ENCODE results near the gene CHRNB1.

Gene CHRNB1

DNA sequence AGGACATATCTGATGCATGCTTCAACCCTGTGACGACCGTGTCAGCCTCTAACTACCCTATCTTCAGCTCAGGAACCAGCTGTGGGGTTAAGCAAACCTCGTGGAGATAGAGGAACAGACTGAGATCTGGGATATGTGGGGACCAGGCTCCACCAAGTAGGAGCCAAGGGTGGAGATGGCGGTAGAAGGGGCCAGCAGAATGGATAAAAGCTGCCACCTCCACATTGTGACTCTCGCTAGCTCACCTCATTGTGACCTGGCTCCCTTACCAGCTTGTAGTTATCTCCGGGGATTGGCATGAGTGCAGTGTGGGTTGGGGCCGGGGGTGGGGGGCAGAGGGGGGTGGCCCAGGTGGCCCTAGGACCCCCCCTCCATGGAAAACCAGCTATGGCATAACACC is 19.5 kb upstream of the CHRNB1 start, which contains the start of gene SPEM2:
Gene SPEM2 (plus strand): TSS at position 301 of the 400 bp plus-strand sequence. CDS start 73 bp downstream, at position 374.
- DNase-seq (ENCODE audit: low spot score) = no peak
- H3K27me3 ChIP-seq (ENCODE audit: control insufficient read depth in 3 of 3, insufficient read depth in 3 of 3, low read depth in 1 of 3, low read length in 3 of 3) = no peaks in the 10 kb centered on the region
- peak within 1 kb of the TSS; percentile 56 for H3K14ac ChIP-seq (ENCODE audit: low read length)
- peak within 1 kb of the TSS; percentile 38 for H3K18ac ChIP-seq (ENCODE audit: low read length)
- no peak within 1 kb of the TSS for H3K4me2 ChIP-seq (ENCODE audit: insufficient read depth, low read length, poor library complexity, severe bottlenecking)
- peak within 1 kb of the TSS; percentile 55 for H3K23ac ChIP-seq (ENCODE audit: low read depth, low read length, poor library complexity)
- H3K27ac ChIP-seq (replicated peaks; ENCODE audit: low read length) = no peak within 1 kb of the TSS
- peak within 1 kb of the TSS; percentile 70 for H2AK5ac ChIP-seq (ENCODE audit: low read depth, low read length)
- H3K36me3 ChIP-seq (replicated peaks in 1 of 2; ENCODE audit: control insufficient read depth in 2 of 2, insufficient read depth in 2 of 2, low read length in 2 of 2) = no peaks in the 10 kb centered on the region
- H3K9ac ChIP-seq (ENCODE audit: low read depth, low read length, poor library complexity) = no peak within 1 kb of the TSS
- H3K4me1 ChIP-seq (ENCODE audit: control insufficient read depth in 2 of 2, insufficient read depth in 1 of 2, low read depth in 1 of 2, low read length in 2 of 2) = peaks cover 6 to 13% of the 10 kb centered on the region in 2 donors
- H3K4ac ChIP-seq (ENCODE audit: low read length) = no peak within 1 kb of the TSS
- H4K91ac ChIP-seq (ENCODE audit: low read depth, low read length, poor library complexity) = no peak within 1 kb of the TSS
- no peaks in the 10 kb centered on the region for H3K9me3 ChIP-seq (replicated peaks in 1 of 2; ENCODE audit: control insufficient read depth in 2 of 2, insufficient read depth in 1 of 2, low read depth in 1 of 2, low read length in 2 of 2)
- H3K79me1 ChIP-seq (ENCODE audit: low read depth, low read length) = peaks cover 3% of the 10 kb centered on the region
- peak within 1 kb of the TSS; percentile 39 for H2BK5ac ChIP-seq (ENCODE audit: low read length)
- no peak within 1 kb of the TSS for H2AFZ ChIP-seq (ENCODE audit: low read length)
- H2BK15ac ChIP-seq (ENCODE audit: low read length) = peak within 1 kb of the TSS; percentile 87
- H2BK12ac ChIP-seq (ENCODE audit: low read length) = no peak within 1 kb of the TSS
- peak within 1 kb of the TSS in 1 of 2 donors; percentile 35 for H3K4me3 ChIP-seq (ENCODE audit: low read length in 2 of 2)
- no peak within 1 kb of the TSS for H2BK120ac ChIP-seq (ENCODE audit: low read depth, low read length)
- H4K8ac ChIP-seq (ENCODE audit: low read depth, low read length) = no peak within 1 kb of the TSS
- WGBS, 2 donors (ENCODE audit: extremely low coverage in 2 of 2, insufficient read length in 2 of 2, insufficient replicate concordance in 1 of 2) = no CpG with 5 or more reads among the region's 7 CpGs

DNA sequence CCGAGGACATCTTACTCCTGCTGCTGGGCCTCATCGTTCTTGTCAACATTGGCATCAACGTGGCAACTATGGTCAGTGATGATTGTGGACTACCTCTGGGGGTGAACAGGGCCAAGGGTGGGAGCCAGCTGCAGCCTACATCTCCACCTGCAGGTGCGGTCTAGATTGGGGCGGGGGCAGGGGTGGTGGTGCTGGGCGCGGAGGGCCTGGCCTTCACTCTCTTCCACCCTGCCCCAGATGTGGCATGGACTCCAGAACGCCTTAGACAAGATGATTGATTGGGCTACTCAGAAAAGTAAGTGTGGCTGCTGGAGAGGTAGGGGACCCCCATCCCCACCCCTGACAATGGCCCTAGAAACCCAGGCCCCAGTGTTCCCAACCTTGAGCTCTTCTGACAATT is 19.1 kb upstream of the CHRNB1 start:
- Histone ChIP-seq H3K23ac (ENCODE audit: low read depth, low read length, poor library complexity) (no peak overlapping the region), H4K91ac (ENCODE audit: low read depth, low read length, poor library complexity) (no peak overlapping the region), H2BK12ac (ENCODE audit: low read length) (no peak overlapping the region), H4K8ac (ENCODE audit: low read depth, low read length) (no peak overlapping the region), H3K14ac (ENCODE audit: low read length) (no peak overlapping the region), H3K27ac (replicated peaks; ENCODE audit: low read length) (no peak overlapping the region), H3K79me1 (ENCODE audit: low read depth, low read length) (peaks cover 3% of the 10 kb centered on the region), H3K4me3 (ENCODE audit: low read length in 2 of 2) (no peak overlapping the region), H3K9ac (ENCODE audit: low read depth, low read length, poor library complexity) (no peak overlapping the region), H2BK5ac (ENCODE audit: low read length) (peak overlapping the region; percentile 39), H3K36me3 (replicated peaks in 1 of 2; ENCODE audit: control insufficient read depth in 2 of 2, insufficient read depth in 2 of 2, low read length in 2 of 2) (no peaks in the 10 kb centered on the region), H3K9me3 (replicated peaks in 1 of 2; ENCODE audit: control insufficient read depth in 2 of 2, insufficient read depth in 1 of 2, low read depth in 1 of 2, low read length in 2 of 2) (no peaks in the 10 kb centered on the region), H2AFZ (ENCODE audit: low read length) (no peak overlapping the region), H3K18ac (ENCODE audit: low read length) (no peak overlapping the region), H3K4me2 (ENCODE audit: insufficient read depth, low read length, poor library complexity, severe bottlenecking) (no peak overlapping the region), H2BK15ac (ENCODE audit: low read length) (no peak overlapping the region), H3K4me1 (ENCODE audit: control insufficient read depth in 2 of 2, insufficient read depth in 1 of 2, low read depth in 1 of 2, low read length in 2 of 2) (peaks cover 2 to 9% of the 10 kb centered on the region in 2 donors), H3K27me3 (ENCODE audit: control insufficient read depth in 3 of 3, insufficient read depth in 3 of 3, low read depth in 1 of 3, low read length in 3 of 3) (no peaks in the 10 kb centered on the region), H2BK120ac (ENCODE audit: low read depth, low read length) (no peak overlapping the region), H3K4ac (ENCODE audit: low read length) (no peak overlapping the region), H2AK5ac (ENCODE audit: low read depth, low read length) (peak overlapping the region; percentile 70)
- DNase-seq (ENCODE audit: low spot score) = no peak
- WGBS, 2 donors (ENCODE audit: extremely low coverage in 2 of 2, insufficient read length in 2 of 2, insufficient replicate concordance in 1 of 2) = no CpG with 5 or more reads among the region's 8 CpGs

DNA sequence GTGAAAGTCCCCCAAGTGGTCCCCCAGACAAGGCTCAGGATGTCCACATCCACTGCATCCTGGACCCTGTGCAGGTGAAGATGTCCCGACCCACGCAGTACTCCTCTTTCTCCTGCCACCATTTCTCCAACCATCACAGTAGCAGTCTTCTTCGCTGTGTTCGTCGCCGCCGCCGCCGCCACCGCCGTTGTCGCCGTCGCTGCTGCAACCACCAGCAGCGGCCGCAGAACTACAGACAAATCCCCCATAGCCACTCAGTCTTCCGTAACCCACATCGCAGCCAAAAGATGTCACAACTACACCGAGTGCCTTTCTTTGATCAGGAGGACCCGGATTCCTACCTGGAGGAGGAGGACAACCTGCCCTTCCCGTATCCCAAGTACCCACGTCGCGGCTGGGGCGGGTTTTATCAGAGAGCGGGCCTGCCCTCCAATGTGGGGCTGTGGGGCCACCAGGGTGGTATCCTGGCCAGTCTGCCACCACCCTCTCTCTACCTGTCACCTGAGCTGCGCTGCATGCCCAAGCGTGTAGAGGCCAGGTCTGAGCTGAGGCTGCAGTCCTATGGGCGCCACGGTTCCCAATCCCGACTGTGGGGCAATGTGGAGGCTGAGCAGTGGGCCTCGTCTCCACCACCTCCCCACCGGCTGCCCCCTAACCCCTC is 18.5 kb upstream of the CHRNB1 start:
- H4K8ac ChIP-seq (ENCODE audit: low read depth, low read length) = no peak overlapping the region
- no CpG with 5 or more reads among the region's 33 CpGs for WGBS, 2 donors (ENCODE audit: extremely low coverage in 2 of 2, insufficient read length in 2 of 2, insufficient replicate concordance in 1 of 2)
- H3K4ac ChIP-seq (ENCODE audit: low read length) = no peak overlapping the region
- no peaks in the 10 kb centered on the region for H3K27me3 ChIP-seq (ENCODE audit: control insufficient read depth in 3 of 3, insufficient read depth in 3 of 3, low read depth in 1 of 3, low read length in 3 of 3)
- no peak overlapping the region for H2AFZ ChIP-seq (ENCODE audit: low read length)
- H3K4me3 ChIP-seq (ENCODE audit: low read length in 2 of 2) = no peak overlapping the region
- H3K18ac ChIP-seq (ENCODE audit: low read length) = peak overlapping the region; percentile 38
- peak overlapping the region; percentile 55 for H3K23ac ChIP-seq (ENCODE audit: low read depth, low read length, poor library complexity)
- no peak for DNase-seq (ENCODE audit: low spot score)
- no peaks in the 10 kb centered on the region for H3K9me3 ChIP-seq (replicated peaks in 1 of 2; ENCODE audit: control insufficient read depth in 2 of 2, insufficient read depth in 1 of 2, low read depth in 1 of 2, low read length in 2 of 2)
- H4K91ac ChIP-seq (ENCODE audit: low read depth, low read length, poor library complexity) = no peak overlapping the region
- H3K79me1 ChIP-seq (ENCODE audit: low read depth, low read length) = peaks cover 3% of the 10 kb centered on the region
- H2AK5ac ChIP-seq (ENCODE audit: low read depth, low read length) = peak overlapping the region; percentile 97
- peak overlapping the region; percentile 56 for H3K14ac ChIP-seq (ENCODE audit: low read length)
- H3K4me1 ChIP-seq (ENCODE audit: control insufficient read depth in 2 of 2, insufficient read depth in 1 of 2, low read depth in 1 of 2, low read length in 2 of 2) = peaks cover 0 to 4% of the 10 kb centered on the region in 2 donors
- H2BK120ac ChIP-seq (ENCODE audit: low read depth, low read length) = no peak overlapping the region
- no peaks in the 10 kb centered on the region for H3K36me3 ChIP-seq (replicated peaks in 1 of 2; ENCODE audit: control insufficient read depth in 2 of 2, insufficient read depth in 2 of 2, low read length in 2 of 2)
- H2BK12ac ChIP-seq (ENCODE audit: low read length) = no peak overlapping the region
- H3K27ac ChIP-seq (replicated peaks; ENCODE audit: low read length) = no peak overlapping the region
- peak overlapping the region; percentile 87 for H2BK15ac ChIP-seq (ENCODE audit: low read length)
- no peak overlapping the region for H3K4me2 ChIP-seq (ENCODE audit: insufficient read depth, low read length, poor library complexity, severe bottlenecking)
- peak overlapping the region; percentile 39 for H2BK5ac ChIP-seq (ENCODE audit: low read length)
- peak overlapping the region; percentile 60 for H3K9ac ChIP-seq (ENCODE audit: low read depth, low read length, poor library complexity)

DNA sequence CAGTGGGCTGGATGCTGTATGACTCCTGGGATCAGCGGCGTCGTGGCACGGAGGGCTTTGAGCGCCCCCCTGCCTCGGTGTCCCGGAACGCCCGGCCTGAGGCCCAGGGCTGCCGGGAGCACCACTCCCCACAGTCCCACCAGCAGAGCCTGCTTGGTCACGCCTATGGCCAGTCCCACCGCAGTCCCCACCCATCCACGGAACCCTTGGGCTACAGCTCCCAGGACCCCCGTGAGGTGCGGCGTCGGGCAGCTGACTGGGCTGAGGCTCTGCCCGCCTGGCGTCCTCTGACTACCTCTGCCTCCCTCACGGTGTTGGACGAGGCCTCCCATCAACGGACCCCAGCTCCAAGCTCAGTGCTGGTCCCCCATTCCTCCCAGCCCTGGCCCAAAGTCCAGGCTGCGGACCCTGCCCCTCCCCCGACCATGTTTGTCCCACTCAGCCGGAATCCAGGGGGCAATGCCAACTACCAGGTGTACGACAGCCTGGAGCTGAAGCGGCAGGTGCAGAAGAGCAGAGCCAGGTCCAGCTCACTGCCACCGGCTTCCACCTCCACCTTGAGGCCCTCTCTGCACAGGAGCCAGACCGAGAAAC is 17.9 kb upstream of the CHRNB1 start:
- peak overlapping the region; percentile 97 for H2AK5ac ChIP-seq (ENCODE audit: low read depth, low read length)
- no peaks in the 10 kb centered on the region for H3K9me3 ChIP-seq (replicated peaks in 1 of 2; ENCODE audit: control insufficient read depth in 2 of 2, insufficient read depth in 1 of 2, low read depth in 1 of 2, low read length in 2 of 2)
- no CpG with 5 or more reads among the region's 29 CpGs for WGBS, 2 donors (ENCODE audit: extremely low coverage in 2 of 2, insufficient read length in 2 of 2, insufficient replicate concordance in 1 of 2)
- H2BK12ac ChIP-seq (ENCODE audit: low read length) = peak overlapping the region; percentile 42
- no peak overlapping the region for H2AFZ ChIP-seq (ENCODE audit: low read length)
- H3K4me1 ChIP-seq (ENCODE audit: control insufficient read depth in 2 of 2, insufficient read depth in 1 of 2, low read depth in 1 of 2, low read length in 2 of 2) = peaks cover 0 to 1% of the 10 kb centered on the region in 2 donors
- H2BK15ac ChIP-seq (ENCODE audit: low read length) = peak overlapping the region; percentile 87
- no peak overlapping the region for H4K8ac ChIP-seq (ENCODE audit: low read depth, low read length)
- H3K27me3 ChIP-seq (ENCODE audit: control insufficient read depth in 3 of 3, insufficient read depth in 3 of 3, low read depth in 1 of 3, low read length in 3 of 3) = no peaks in the 10 kb centered on the region
- no peaks in the 10 kb centered on the region for H3K36me3 ChIP-seq (replicated peaks in 1 of 2; ENCODE audit: control insufficient read depth in 2 of 2, insufficient read depth in 2 of 2, low read length in 2 of 2)
- no peak overlapping the region for H3K4me3 ChIP-seq (ENCODE audit: low read length in 2 of 2)
- no peak overlapping the region for H3K27ac ChIP-seq (replicated peaks; ENCODE audit: low read length)
- H3K4ac ChIP-seq (ENCODE audit: low read length) = no peak overlapping the region
- no peak overlapping the region for H3K4me2 ChIP-seq (ENCODE audit: insufficient read depth, low read length, poor library complexity, severe bottlenecking)
- peak overlapping the region; percentile 65 for H3K18ac ChIP-seq (ENCODE audit: low read length)
- peak overlapping the region; percentile 1 for H3K23ac ChIP-seq (ENCODE audit: low read depth, low read length, poor library complexity)
- peak overlapping the region; percentile 79 for H2BK5ac ChIP-seq (ENCODE audit: low read length)
- H3K14ac ChIP-seq (ENCODE audit: low read length) = peak overlapping the region; percentile 63
- H2BK120ac ChIP-seq (ENCODE audit: low read depth, low read length) = no peak overlapping the region
- H3K79me1 ChIP-seq (ENCODE audit: low read depth, low read length) = peaks cover 3% of the 10 kb centered on the region
- H3K9ac ChIP-seq (ENCODE audit: low read depth, low read length, poor library complexity) = no peak overlapping the region
- DNase-seq (ENCODE audit: low spot score) = no peak
- no peak overlapping the region for H4K91ac ChIP-seq (ENCODE audit: low read depth, low read length, poor library complexity)
